OCI-LY7 (cell line): ENCODE measurements around the gene CPB1. TPM values are rescaled to one million over a fixed set of nuclear protein-coding genes. Genes with fewer than 3 reads are reported as not detected.

Experiments
- BruUV-seq: library from RNA; stranded (reverse); fragments of 400-500 nt; replicated peaks from 2 replicates; lab custom pipeline; 2021; lab: Mats Ljungman, UMichigan
- CTCF ChIA-PET: fragments of 300-600 bp; sonication (Branson Sonifier 250); formaldehyde crosslinking; loops from one replicate; lab custom pipeline; 2022; ENCODE audit warnings: antibody characterized with exemption; ENCODE audit not compliant: unreplicated experiment; lab: Charles Lee
- POLR2A ChIA-PET: fragments of 300-600 bp; sonication (Branson Sonifier 250); formaldehyde crosslinking; loops from one replicate; lab custom pipeline; 2022; ENCODE audit warnings: antibody characterized with exemption; lab: Charles Lee
- DNase-seq: peaks from one replicate; pipeline ENCODE4 v3.0.0-alpha.2; 2015; ENCODE audit warnings: low spot score
- H2AFZ ChIP-seq: fragments of 200-600 bp; sonication (generic), shearing (Covaris generic); 2 replicates; pipeline ENCODE4 v1.6.1; 2014; ENCODE audit warnings: mild to moderate bottlenecking, antibody characterized with exemption, low read length, moderate library complexity
- H3K27ac ChIP-seq: fragments of 200-600 bp; sonication (generic); 2 replicates; pipeline ENCODE4 v1.5.1; 2014; ENCODE audit warnings: mixed run types, low read depth, mild to moderate bottlenecking, moderate library complexity, low read length, inconsistent platforms; ENCODE audit not compliant: poor library complexity, severe bottlenecking
- H3K36me3 ChIP-seq: fragments of 200-600 bp; sonication (generic); 2 replicates; pipeline ENCODE4 v1.6.1; 2014; ENCODE audit warnings: mild to moderate bottlenecking, antibody characterized with exemption, low read length, moderate library complexity, mixed read lengths; ENCODE audit not compliant: insufficient read depth
- H3K4me1 ChIP-seq: fragments of 200-600 bp; sonication (generic); 2 replicates; pipeline ENCODE4 v1.5.1; 2014; ENCODE audit warnings: mild to moderate bottlenecking, low read length; ENCODE audit not compliant: insufficient read depth, poor library complexity, severe bottlenecking
- H3K4me2 ChIP-seq: fragments of 200-600 bp; sonication (generic); 2 replicates; pipeline ENCODE4 v1.6.1; 2014; ENCODE audit warnings: mild to moderate bottlenecking, low read length
- H3K4me3 ChIP-seq: fragments of 200-600 bp; sonication (generic); 2 replicates; pipeline ENCODE4 v1.5.1; 2014; ENCODE audit warnings: mild to moderate bottlenecking, low read depth, low read length; ENCODE audit not compliant: poor library complexity, severe bottlenecking
- H3K79me2 ChIP-seq: fragments of 200-600 bp; sonication (generic); 2 replicates; pipeline ENCODE4 v1.6.1; 2016; ENCODE audit warnings: low read depth, mild to moderate bottlenecking, low read length, moderate library complexity, mixed read lengths; ENCODE audit not compliant: insufficient read depth
- H3K9me2 ChIP-seq: fragments of 200-600 bp; sonication (generic); 2 replicates; pipeline ENCODE4 v1.6.1; 2016; ENCODE audit warnings: mild to moderate bottlenecking, low read length, mixed read lengths; ENCODE audit not compliant: insufficient read depth
- H3K9me3 ChIP-seq: fragments of 200-600 bp; sonication (generic); 2 replicates; pipeline ENCODE4 v1.6.1; 2014; ENCODE audit warnings: mild to moderate bottlenecking, mixed run types, low read length, mixed read lengths
- H4K20me1 ChIP-seq: fragments of 200-600 bp; sonication (generic); 2 replicates; pipeline ENCODE4 v1.6.1; 2014; ENCODE audit warnings: mild to moderate bottlenecking, antibody characterized with exemption, low read length, moderate library complexity, mixed read lengths; ENCODE audit not compliant: insufficient read depth
- CTCF ChIP-seq: fragments of 200-600 bp; sonication (generic); conservative IDR thresholded peaks from 2 replicates; pipeline ENCODE4 v1.5.1; 2014; ENCODE audit warnings: mild to moderate bottlenecking, antibody characterized with exemption, low read length, moderate library complexity, mixed read lengths
- EZH2phosphoT487 ChIP-seq: fragments of 200-600 bp; sonication (generic); IDR thresholded peaks from 2 replicates; pipeline ENCODE4 v1.6.1; 2018; ENCODE audit warnings: low read depth, borderline replicate concordance, mild to moderate bottlenecking, mixed run types, antibody characterized with exemption, low read length, moderate library complexity, mixed read lengths
- intact Hi-C: fragments of 100-400 bp; cut with micrococcal nuclease; formaldehyde crosslinking; loops from one replicate; pipeline ENCODE4 v1.10.0; 2022; ENCODE audit not compliant: unreplicated experiment
- total RNA-seq, 2 experiments: library from RNA; depleted of rRNA in 1 of 2; stranded (reverse); fragments of >200 nt in 1 of 2; shearing (Covaris generic) in 1 of 2; gene quantifications; 2 replicates each; pipeline ENCODE4 v1.2.3, GENCODE V29; 2014 to 2022

The CPB1 gene
- total RNA-seq, 2 experiments from 2014 or later, result not detected

DNA sequence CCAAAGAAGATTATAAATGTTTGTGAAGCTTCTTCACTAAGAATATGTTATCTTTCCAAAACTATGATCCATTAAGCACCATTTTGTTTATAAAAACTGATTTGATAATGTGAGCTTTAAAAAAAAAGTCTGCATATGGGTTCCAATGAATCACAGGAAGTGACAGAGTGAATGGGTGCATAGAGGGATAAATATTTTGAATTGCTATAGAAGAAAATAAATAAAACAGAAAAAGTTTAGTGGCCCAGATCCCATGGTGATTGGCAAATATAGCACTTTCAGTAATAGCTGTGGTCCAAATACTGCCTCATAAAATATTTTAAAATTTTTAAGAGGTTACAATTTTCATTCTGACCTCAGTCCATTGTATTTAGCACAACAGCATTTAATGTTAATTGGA, 56.6 kb downstream of the CPB1 start:
- intact Hi-C loops, result no loop called here
- no peaks in the 10 kb centered on the region for H3K4me1 ChIP-seq
- H3K4me2 ChIP-seq, result no peak overlapping the region
- no peaks in the 10 kb centered on the region for H4K20me1 ChIP-seq
- H2AFZ ChIP-seq, result no peak overlapping the region
- no peak for DNase-seq
- no peak overlapping the region for H3K4me3 ChIP-seq
- no peaks in the 10 kb centered on the region for H3K36me3 ChIP-seq
- CTCF ChIA-PET, result no interaction called here
- no peak for TF ChIP-seq CTCF
- TF ChIP-seq EZH2phosphoT487, result no peak
- no peak overlapping the region for H3K27ac ChIP-seq
- no peaks in the 10 kb centered on the region for H3K79me2 ChIP-seq
- no peaks in the 10 kb centered on the region for H3K9me3 ChIP-seq
- POLR2A ChIA-PET, result interaction anchor here (0.7 kb wide), 1 partner anchor 397 kb away, joined by 3 read pairs; no protein-coding TSS in a partner anchor
- no TSS peak for BruUV-seq
- H3K9me2 ChIP-seq, result no peaks in the 10 kb centered on the region

DNA sequence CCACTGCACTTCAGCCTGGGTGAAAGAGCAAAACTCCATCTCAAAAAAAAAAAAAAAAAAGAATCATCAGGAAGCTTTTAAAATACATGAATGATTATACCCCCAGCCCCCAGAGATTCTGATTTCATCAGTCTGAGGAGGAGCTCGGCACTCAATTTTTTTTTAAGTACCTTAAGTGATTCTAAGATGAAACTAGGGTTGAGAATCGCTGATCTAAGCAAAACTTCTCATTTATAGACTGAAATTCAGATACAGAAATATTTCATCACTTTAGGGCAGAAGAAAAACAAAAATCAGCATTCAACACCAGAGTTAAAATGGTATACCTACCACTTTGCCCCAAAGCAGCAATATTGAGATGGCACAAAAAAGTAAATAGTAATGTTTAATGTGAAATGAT, 62.2 kb downstream of the CPB1 start:
- Histone ChIP-seq H3K4me3 (no peak overlapping the region), H3K36me3 (no peaks in the 10 kb centered on the region), H4K20me1 (no peaks in the 10 kb centered on the region), H2AFZ (no peak overlapping the region), H3K4me1 (no peaks in the 10 kb centered on the region), H3K4me2 (no peak overlapping the region), H3K79me2 (no peaks in the 10 kb centered on the region), H3K27ac (no peak overlapping the region), H3K9me3 (no peaks in the 10 kb centered on the region), H3K9me2 (no peaks in the 10 kb centered on the region)
- DNase-seq, result no peak
- POLR2A ChIA-PET, result interaction anchor here (0.6 to 1.1 kb wide), 3 partner anchors 14 to 390 kb away, joined by 3 to 4 read pairs (median 3); no protein-coding TSS in a partner anchor
- no peak for TF ChIP-seq EZH2phosphoT487
- intact Hi-C loops, result no loop called here
- CTCF ChIA-PET, result no interaction called here
- BruUV-seq, result no TSS peak

GRCh38 chr3:148896062-148896461, 68.5 kb downstream of the CPB1 start:
- Histone ChIP-seq H4K20me1 (no peaks in the 10 kb centered on the region), H2AFZ (no peak overlapping the region), H3K9me2 (no peaks in the 10 kb centered on the region), H3K4me3 (no peak overlapping the region), H3K79me2 (no peaks in the 10 kb centered on the region), H3K4me1 (no peaks in the 10 kb centered on the region), H3K36me3 (no peaks in the 10 kb centered on the region), H3K27ac (no peak overlapping the region), H3K9me3 (no peaks in the 10 kb centered on the region), H3K4me2 (no peak overlapping the region)
- intact Hi-C loops, result no loop called here
- ChIA-PET CTCF (no interaction called here), POLR2A (interaction anchor here (0.6 kb wide), 1 partner anchor 14 kb away, joined by 4 read pairs; no protein-coding TSS in a partner anchor)
- BruUV-seq, result no TSS peak
- no peak for TF ChIP-seq EZH2phosphoT487
- TF ChIP-seq CTCF, result no peak
- DNase-seq, result no peak
